GM12892 (cell line): ENCODE data around the gene BMPR1A.

Experiments used
- POLR2A ChIP-seq: IDR thresholded peaks from 2 replicates; pipeline ENCODE4 v1.6.1; 2011; ENCODE audit warnings: low read depth, low read length, control low read depth
- POLR2AphosphoS5 ChIP-seq: IDR thresholded peaks from 2 replicates; pipeline ENCODE4 v1.6.1; 2011; ENCODE audit warnings: low read depth, low read length, control low read depth
- TAF1 ChIP-seq: IDR thresholded peaks from 2 replicates; pipeline ENCODE4 v1.6.1; 2011; ENCODE audit warnings: low read depth, mild to moderate bottlenecking, control low read depth, low read length, borderline replicate concordance

DNA sequence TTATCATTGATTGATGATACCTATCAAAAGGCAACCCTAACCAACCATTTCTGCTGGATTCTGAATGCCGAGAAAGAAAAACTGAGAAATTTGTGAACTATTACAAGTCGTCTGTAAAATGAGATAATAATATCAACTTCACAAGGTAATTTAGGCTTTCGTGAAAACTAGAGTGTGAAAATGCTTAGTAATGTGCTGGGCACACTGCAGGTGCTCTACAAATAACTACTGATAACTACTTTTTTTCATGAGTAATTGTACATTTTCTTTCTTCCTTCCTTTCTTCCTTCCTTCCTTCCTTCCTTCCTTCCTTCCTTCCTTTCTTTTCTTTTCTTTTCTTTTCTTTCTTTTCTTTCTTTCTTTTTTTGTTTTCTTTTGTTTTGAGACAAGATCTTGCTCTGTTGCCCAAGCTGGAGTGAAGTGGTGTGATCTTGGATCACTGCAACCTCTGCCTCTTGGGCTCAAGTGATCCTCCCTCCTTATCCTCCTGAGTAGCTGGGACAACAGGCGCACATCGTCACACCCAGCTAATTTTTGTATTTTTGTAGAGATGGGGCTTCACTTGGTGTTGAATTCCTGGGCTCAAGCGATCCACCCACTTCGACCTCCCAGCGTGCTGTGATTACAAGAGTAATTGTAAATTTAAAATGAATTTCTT is 42.9 kb downstream of the BMPR1A start:
- TF ChIP-seq POLR2AphosphoS5 (no peak), POLR2A (no peak), TAF1 (no peak)
